ENCODE measurements around the gene NDUFS7.

NDUFS7 gene

GRCh38 chr19:1385816-1386215 lies 2.1 kb downstream of the NDUFS7 start:
- DNase-seq (ENCODE audit: low read depth): no peak

DNA sequence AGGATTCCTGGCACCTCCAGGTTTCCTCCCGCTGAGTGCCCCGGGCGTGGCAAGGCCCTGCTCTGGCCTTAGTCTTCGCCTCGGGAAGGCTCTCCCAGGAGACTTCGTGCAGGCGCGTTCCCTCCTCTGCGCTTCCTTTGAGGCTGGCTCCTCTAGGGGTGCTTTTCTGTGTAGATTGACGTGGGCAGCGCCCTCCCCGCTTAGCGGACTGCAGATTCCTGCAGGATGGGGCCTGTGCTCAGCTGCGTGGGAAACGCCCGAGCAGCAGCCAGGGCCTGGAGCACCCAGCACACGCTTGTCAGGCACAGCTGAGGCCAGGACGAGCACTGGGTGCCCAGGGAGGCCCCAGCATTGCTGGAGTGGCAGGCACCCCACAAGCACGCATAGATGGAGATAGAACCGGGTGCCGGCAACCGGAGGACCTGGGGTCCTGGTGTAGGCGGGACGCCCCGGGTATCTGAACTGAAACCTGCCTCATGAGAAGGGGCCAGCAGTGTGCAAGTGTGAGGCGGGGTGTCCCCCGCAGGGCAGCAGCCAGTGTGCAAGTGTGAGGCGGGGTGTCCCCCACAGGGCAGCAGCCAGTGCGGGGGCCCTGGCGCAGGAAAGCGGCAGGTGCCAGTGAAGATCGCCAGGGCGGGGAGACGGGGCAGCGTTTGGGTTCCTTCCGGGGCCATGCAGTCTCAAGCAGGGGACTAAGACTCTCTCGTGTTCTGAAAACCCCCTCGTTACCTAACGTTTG lies 3.4 kb downstream of the NDUFS7 start:
- no peak for DNase-seq (ENCODE audit: low read depth)

- no peak for DNase-seq (ENCODE audit: low read depth)
Observed at GRCh38 chr19:1387684-1388636, 4.3 kb downstream of the NDUFS7 start.

DNA sequence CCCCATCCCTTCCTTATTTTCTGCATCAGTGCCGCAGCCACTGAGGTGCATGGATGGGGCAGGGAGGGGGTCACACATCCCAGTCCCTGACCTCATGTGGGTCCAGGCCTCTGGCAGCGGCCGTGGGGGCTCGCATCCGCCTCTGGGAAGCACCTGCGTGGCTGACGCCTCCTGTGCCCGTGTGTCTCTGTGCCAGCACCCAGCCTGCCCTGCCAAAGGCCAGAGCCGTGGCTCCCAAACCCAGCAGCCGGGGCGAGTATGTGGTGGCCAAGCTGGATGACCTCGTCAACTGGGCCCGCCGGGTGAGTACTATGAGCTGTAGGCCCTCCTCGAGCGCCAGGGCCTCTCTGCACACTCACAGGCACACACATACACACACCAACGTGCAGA lies 4.9 kb downstream of the NDUFS7 start:
- DNase-seq (ENCODE audit: low read depth): no peak

GRCh38 chr19:1389033-1389940 lies 5.6 kb downstream of the NDUFS7 start:
- no peak for DNase-seq (ENCODE audit: low read depth)

DNA sequence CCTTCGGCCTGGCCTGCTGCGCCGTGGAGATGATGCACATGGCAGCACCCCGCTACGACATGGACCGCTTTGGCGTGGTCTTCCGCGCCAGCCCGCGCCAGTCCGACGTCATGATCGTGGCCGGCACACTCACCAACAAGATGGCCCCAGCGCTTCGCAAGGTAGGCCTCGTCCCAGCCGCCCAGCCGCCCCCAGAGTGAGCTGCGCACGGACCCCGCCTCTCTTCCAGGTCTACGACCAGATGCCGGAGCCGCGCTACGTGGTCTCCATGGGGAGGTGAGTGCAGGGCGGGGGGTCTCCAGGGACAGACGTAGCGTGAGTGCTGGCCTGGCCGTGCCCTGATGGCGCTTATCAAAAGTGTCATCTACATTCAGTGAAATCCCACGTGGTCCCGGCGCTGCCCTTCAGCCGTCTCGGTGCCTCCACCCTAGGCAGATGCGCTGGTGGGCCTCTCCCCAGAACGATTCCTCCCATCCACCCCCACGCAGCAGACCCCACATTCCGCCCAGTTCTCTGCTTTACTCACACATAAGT lies 7.2 kb downstream of the NDUFS7 start:
- no peak for DNase-seq (ENCODE audit: low read depth)

DNA sequence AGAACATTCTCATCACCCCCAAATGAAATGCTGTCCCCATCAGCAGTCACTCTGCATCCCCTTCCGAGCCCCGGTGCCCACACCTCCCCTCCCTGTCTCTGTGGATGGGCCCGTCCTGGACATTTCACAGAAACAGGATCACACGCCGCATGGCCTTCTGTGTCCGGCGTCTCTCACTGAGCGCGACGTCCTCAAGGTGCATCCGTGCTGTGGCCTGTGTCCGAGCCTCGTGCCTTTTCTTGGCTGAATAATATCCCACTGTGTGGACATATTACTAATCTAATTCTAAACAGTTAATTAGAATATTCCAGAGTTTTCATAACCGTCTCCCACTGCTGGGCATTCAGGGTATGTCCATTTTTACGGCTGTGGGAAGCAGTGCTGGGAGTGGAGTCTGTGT lies 8.7 kb downstream of the NDUFS7 start:
- no peak for DNase-seq (ENCODE audit: low read depth)

- no peak for DNase-seq (ENCODE audit: low read depth)
Observed at GRCh38 chr19:1392939-1393530, 9.3 kb downstream of the NDUFS7 start.

DNA sequence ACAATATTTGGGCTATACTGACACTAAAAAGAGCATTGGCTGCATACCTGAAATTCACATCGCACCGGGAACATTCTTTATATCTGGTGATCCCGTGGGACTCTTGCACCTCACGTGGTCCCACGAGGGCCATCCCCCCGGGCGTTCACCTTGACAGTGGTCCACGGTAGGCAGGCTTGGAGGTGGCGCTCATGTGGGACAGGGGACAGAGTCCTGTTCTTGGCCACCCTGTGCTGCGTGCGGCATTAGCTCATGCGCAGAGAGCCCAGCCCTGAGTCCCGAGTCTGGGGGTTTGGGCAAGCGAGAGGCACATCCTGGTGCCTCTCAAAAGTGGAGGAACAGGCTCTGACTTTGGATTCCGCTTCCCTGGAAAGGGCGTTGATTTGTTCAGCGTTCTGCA lies 10.1 kb downstream of the NDUFS7 start:
- DNase-seq (ENCODE audit: low read depth): no peak

- no peak for DNase-seq (ENCODE audit: low read depth)
Observed at GRCh38 chr19:1394252-1395193, 10.8 kb downstream of the NDUFS7 start.

- DNase-seq (ENCODE audit: low read depth): no peak
Observed at GRCh38 chr19:1395194-1396018, 11.7 kb downstream of the NDUFS7 start.

DNA sequence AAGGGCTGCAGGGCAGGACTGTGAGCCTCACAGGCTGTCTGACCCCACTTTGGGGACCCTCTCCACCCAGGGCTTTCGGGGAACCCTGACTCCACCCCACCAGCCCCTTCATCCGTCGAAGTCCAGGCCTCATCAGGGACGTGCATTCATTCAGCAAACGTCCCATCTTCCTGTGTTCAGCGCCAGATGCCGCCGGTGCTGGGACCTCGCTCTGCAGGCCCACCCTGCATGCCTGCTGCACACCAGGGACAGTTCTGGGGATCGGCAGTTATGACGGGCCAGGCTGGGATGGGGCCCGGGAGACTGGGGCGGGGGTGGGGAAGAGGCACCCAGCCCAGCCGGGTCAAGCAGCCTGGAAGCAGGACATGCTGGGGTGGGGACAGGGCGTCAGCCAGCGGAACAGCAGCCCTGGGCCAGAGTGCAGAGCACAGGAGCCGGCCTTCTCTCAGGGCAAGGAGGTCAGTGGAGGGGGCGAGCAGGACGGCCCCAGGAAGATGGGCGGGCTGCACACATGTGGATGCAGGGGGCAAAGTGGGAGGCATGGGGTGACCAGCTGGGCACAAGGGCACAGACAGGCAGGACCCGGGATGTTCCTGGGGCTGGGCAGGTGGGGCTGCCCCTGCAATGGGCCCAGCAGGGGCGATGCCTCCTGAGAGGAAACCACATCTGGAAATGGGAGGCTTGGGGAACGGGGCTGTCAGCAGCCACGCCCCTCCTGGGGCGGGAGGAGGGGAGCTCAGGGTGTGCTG lies 12.5 kb downstream of the NDUFS7 start:
- DNase-seq (ENCODE audit: low read depth): no peak

DNA sequence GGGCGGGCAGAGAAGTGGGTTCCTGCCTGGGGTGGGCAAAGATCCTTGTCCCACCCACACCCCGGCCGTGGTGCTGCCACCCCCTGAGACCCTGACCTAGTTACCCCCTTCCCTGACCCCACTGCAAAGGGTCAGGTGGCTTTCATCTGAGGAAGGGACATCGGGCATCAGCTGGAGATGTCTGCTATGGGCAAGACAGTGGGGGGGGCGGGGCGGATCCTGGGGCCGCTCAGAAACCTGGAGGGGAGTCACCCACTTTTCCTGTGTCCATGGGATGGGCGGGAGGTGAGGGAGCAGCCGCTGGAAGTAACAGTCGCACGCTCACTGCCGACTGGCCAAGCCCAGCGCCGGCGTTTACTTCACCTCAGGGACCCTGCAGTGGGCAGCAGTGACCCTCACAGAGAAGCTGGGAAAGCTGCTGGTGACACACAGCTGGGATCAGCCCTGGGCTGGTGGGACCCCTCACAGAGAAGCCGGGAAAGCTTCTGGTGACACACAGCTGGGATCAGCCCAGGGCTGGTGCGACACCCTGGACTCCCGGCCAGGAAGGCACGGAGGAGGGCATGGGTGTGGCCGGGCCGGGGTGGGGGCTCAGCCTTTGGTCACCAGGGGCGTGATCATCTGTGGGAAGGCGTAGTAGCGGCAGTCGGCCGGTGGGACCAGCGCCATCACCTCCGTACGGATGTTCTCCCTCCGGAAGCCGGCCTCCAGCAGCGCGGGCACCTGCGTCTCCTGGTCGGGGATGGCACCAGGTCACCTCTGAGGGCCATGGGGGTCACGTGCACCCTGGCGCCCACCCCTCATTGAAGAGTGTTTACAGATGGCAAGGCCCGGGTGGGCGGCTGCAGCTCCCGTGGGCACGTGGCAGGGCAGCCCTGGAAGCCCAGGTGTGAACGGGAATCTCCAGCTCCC lies 13.3 kb downstream of the NDUFS7 start:
- no peak for DNase-seq (ENCODE audit: low read depth)

GRCh38 chr19:1397838-1398237 lies 14.1 kb downstream of the NDUFS7 start:
- DNase-seq (ENCODE audit: low read depth): no peak

DNA sequence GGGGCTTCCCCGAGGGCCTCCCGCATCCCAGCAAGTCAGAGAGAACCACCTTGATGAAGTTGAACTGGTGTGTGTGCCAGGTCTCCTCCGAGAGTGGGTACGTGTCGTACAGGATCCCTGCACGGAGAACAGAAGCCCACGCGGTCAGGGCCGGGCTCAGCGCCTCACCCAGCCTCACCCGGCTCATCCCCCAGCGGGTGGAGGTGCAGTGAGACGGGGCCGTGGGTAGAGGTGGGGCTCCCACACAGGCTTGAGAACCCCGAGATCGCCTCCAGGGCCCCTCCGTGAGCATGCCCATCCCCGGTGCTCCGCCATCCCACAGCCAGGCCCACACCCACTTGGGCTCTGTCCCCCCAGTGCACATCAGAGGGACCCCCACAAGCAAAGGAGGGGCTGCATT lies 15.4 kb downstream of the NDUFS7 start:
- DNase-seq (ENCODE audit: low read depth): no peak

GRCh38 chr19:1399745-1400144 lies 16.0 kb downstream of the NDUFS7 start:
- DNase-seq (ENCODE audit: low read depth): no peak

- no peak for DNase-seq (ENCODE audit: low read depth)
Observed at GRCh38 chr19:1400281-1401137, 16.8 kb downstream of the NDUFS7 start.
